K562 (cell line): ENCODE results near the gene PDE4D. TPM values are rescaled to one million over a fixed set of nuclear protein-coding genes. Genes with fewer than 3 reads are reported as not detected.

Experiments used
- ATAC-seq: fragments of 200-7000 bp; cut with Tn5 transposase; 3 replicates; pipeline ENCODE4 v1.9.1; 2020; ENCODE audit warnings: moderate library complexity
- BruUV-seq: library from RNA; stranded (reverse); fragments of 400-500 nt; replicated peaks from 2 replicates; lab custom pipeline; 2021; lab: Mats Ljungman, UMichigan
- CTCF ChIA-PET: fragments of 300-600 bp; formaldehyde crosslinking; extraction: SDS; loops from one replicate; lab custom pipeline; 2021; ENCODE audit warnings: low intra/inter-chr PET ratio; lab: Yijun Ruan, JAX
- POLR2A ChIA-PET: fragments of 300-600, 350-650 bp; sonication (Branson Sonifier 250); formaldehyde crosslinking; extraction: SDS; loops from one replicate; lab custom pipeline; 2021; ENCODE audit warnings: antibody characterized with exemption, inconsistent platforms; lab: Yijun Ruan, JAX
- DNase-seq, 4 experiments: peaks; one replicate each; pipeline versions ENCODE4 v3.0.0 to v3.0.0-alpha.2; 2011 to 2018; ENCODE audit warnings: low spot score in 3 of 4, mixed read lengths in 3 of 4; ENCODE audit errors: extremely low read depth in 1 of 4
- FAIRE-seq: peaks from 2 replicates; lab custom pipeline; 2011; peaks lifted over from hg19 to GRCh38; lab: Jason Lieb, UNC
- H2AFZ ChIP-seq: 2 replicates; pipeline ENCODE4 v1.6.0; 2011; ENCODE audit warnings: low read depth, low read length, control low read depth, inconsistent platforms
- H3K27ac ChIP-seq: fragments of 200-600 bp; 3 replicates; pipeline ENCODE4 v1.8.0; 2011; ENCODE audit warnings: low read depth, mild to moderate bottlenecking, control low read depth, inconsistent platforms, low read length, moderate library complexity, mixed read lengths; ENCODE audit errors: extremely low read depth
- H3K27me3 ChIP-seq, 2 experiments: fragments of 300-600 bp in 1 of 2; 2 replicates in 1 of 2; 3 replicates in 1 of 2; pipeline versions ENCODE4 v1.6.0 to v1.8.0; 2011; ENCODE audit warnings: inconsistent platforms in 2 of 2, low read length in 2 of 2, mild to moderate bottlenecking in 1 of 2, mixed read lengths in 1 of 2, moderate library complexity in 1 of 2; ENCODE audit not compliant: control insufficient read depth in 2 of 2, insufficient read depth in 2 of 2
- H3K36me3 ChIP-seq: fragments of 300-600 bp; 3 replicates; pipeline ENCODE4 v1.8.0; 2011; ENCODE audit warnings: mild to moderate bottlenecking, low read length, inconsistent platforms; ENCODE audit not compliant: control insufficient read depth, insufficient read depth
- H3K4me1 ChIP-seq, 2 experiments: fragments of 200-600 bp in 1 of 2; replicated peaks in 1 of 2; 2 replicates in 1 of 2; 3 replicates in 1 of 2; pipeline versions ENCODE4 v1.5.1 to v1.8.0; 2011; ENCODE audit warnings: inconsistent platforms in 2 of 2, low read length in 2 of 2, mild to moderate bottlenecking in 1 of 2, mixed read lengths in 1 of 2, moderate library complexity in 1 of 2; ENCODE audit not compliant: control insufficient read depth in 2 of 2, insufficient read depth in 2 of 2
- H3K4me2 ChIP-seq: 2 replicates; pipeline ENCODE4 v1.6.1; 2011; ENCODE audit warnings: low read length, control low read depth, inconsistent platforms, mixed read lengths; ENCODE audit not compliant: insufficient read depth
- H3K4me3 ChIP-seq: fragments of 200-600 bp; sonication (generic), shearing (Covaris generic); 2 replicates; pipeline ENCODE4 v1.5.1; 2016; ENCODE audit warnings: control low read depth, inconsistent platforms
- H3K79me2 ChIP-seq: fragments of 200-600 bp; 3 replicates; pipeline ENCODE4 v1.8.0; 2011; ENCODE audit warnings: low read length, inconsistent platforms; ENCODE audit not compliant: control insufficient read depth, insufficient read depth
- H3K9ac ChIP-seq, 2 experiments: 2 replicates each; pipeline versions ENCODE4 v1.6.0 to v1.6.1; 2011; ENCODE audit warnings: low read depth in 2 of 2, low read length in 2 of 2, control low read depth in 1 of 2, inconsistent platforms in 1 of 2, mild to moderate bottlenecking in 1 of 2, mixed read lengths in 1 of 2; ENCODE audit not compliant: insufficient read depth in 1 of 2
- H3K9me1 ChIP-seq: one replicate; pipeline ENCODE4 v1.6.0; 2011; ENCODE audit warnings: inconsistent platforms, mild to moderate bottlenecking, low read length, moderate library complexity; ENCODE audit not compliant: control insufficient read depth, insufficient read depth
- H3K9me3 ChIP-seq: replicated peaks from 2 replicates; pipeline ENCODE4 v1.5.1; 2011; ENCODE audit warnings: low read depth, low read length, inconsistent platforms; ENCODE audit not compliant: control insufficient read depth, insufficient read depth
- H4K20me1 ChIP-seq: replicated peaks from 2 replicates; pipeline ENCODE4 v1.6.1; 2011; ENCODE audit warnings: low read length, inconsistent platforms, mixed read lengths; ENCODE audit not compliant: control insufficient read depth, insufficient read depth
- BCL6 ChIP-seq: fragments of 250-450 bp; sonication (Bioruptor Pico); IDR thresholded peaks from 2 replicates; pipeline ENCODE4 v1.4.0; 2020
- CBFA2T3 ChIP-seq: fragments of 450-650 bp; IDR thresholded peaks from 2 replicates; pipeline ENCODE4 v1.6.1; 2017
- E2F6 ChIP-seq, 2 experiments: IDR thresholded peaks; 2 replicates each; pipeline ENCODE4 v1.6.1; 2011; ENCODE audit warnings: borderline replicate concordance in 1 of 2, control low read depth in 1 of 2, low read depth in 1 of 2, low read length in 1 of 2, mild to moderate bottlenecking in 1 of 2, mixed read lengths in 1 of 2, moderate library complexity in 1 of 2; ENCODE audit not compliant: insufficient read depth in 1 of 2, insufficient read length in 1 of 2, poor library complexity in 1 of 2, severe bottlenecking in 1 of 2; ENCODE audit errors: extremely low read depth in 1 of 2
- ELF2 ChIP-seq: fragments of 250-450 bp; sonication (Bioruptor Pico); IDR thresholded peaks from 2 replicates; pipeline ENCODE4 v1.5.0; 2021; ENCODE audit warnings: mild to moderate bottlenecking
- GABPB1 ChIP-seq: sonication (generic); formaldehyde crosslinking; IDR thresholded peaks from 2 replicates; pipeline ENCODE4 v1.8.0; 2022; ENCODE audit warnings: mild to moderate bottlenecking, missing genetic modification reagents
- GTF2A2 ChIP-seq: IDR thresholded peaks from 2 replicates; pipeline ENCODE4 v1.6.1; 2016; ENCODE audit warnings: mild to moderate bottlenecking, missing genetic modification characterization, missing compliant biosample characterization
- KDM4B ChIP-seq, 2 experiments: fragments of 450-650 bp in 1 of 2; sonication (generic) in 1 of 2; IDR thresholded peaks; 2 replicates each; pipeline ENCODE4 v1.6.1; 2016 to 2017; ENCODE audit warnings: borderline replicate concordance in 2 of 2, antibody characterized with exemption in 1 of 2, low read depth in 1 of 2, mild to moderate bottlenecking in 1 of 2
- KLF16 ChIP-seq: IDR thresholded peaks from 2 replicates; pipeline ENCODE4 v1.6.1; 2016; ENCODE audit warnings: antibody characterized with exemption
- MECOM ChIP-seq: fragments of 250-450 bp; sonication (Bioruptor Pico); IDR thresholded peaks from 2 replicates; pipeline ENCODE4 v1.8.0; 2022; ENCODE audit warnings: inconsistent platforms
- PHB ChIP-seq: fragments of 250-450 bp; sonication (Bioruptor Pico); IDR thresholded peaks from 2 replicates; pipeline ENCODE4 v1.5.0; 2021
- SIN3A ChIP-seq, 2 experiments: fragments of 150-350 bp in 1 of 2; IDR thresholded peaks; 2 replicates each; pipeline ENCODE4 v1.6.1; 2011 to 2016; ENCODE audit warnings: borderline replicate concordance in 2 of 2, low read depth in 2 of 2, low read length in 2 of 2, mild to moderate bottlenecking in 2 of 2, moderate library complexity in 2 of 2; ENCODE audit not compliant: control insufficient read depth in 1 of 2
- TAF7 ChIP-seq: fragments of 450-650 bp; IDR thresholded peaks from 2 replicates; pipeline ENCODE4 v1.6.1; 2016; ENCODE audit warnings: missing genetic modification characterization, missing compliant biosample characterization
- TCF15 ChIP-seq: fragments of 250-450 bp; sonication (Bioruptor Pico); IDR thresholded peaks from 2 replicates; pipeline ENCODE4 v1.8.0; 2022; ENCODE audit warnings: moderate library complexity, mild to moderate bottlenecking, inconsistent platforms
- ZBTB8A ChIP-seq: fragments of 450-650 bp; IDR thresholded peaks from 2 replicates; pipeline ENCODE4 v1.6.1; 2018; ENCODE audit warnings: mild to moderate bottlenecking, moderate library complexity; ENCODE audit not compliant: partially characterized antibody
- ZNF140 ChIP-seq: fragments of 250-450 bp; sonication (Bioruptor Pico); IDR thresholded peaks from 2 replicates; pipeline ENCODE4 v1.8.0; 2021; ENCODE audit warnings: moderate library complexity, mild to moderate bottlenecking, inconsistent platforms
- ZNF197 ChIP-seq: fragments of 200-800 bp; sonication (Bioruptor generic); IDR thresholded peaks from 2 replicates; pipeline ENCODE4 v1.6.1; 2016; ENCODE audit warnings: low read depth, missing genetic modification characterization, missing compliant biosample characterization
- ZNF23 ChIP-seq: fragments of 250-450 bp; sonication (Bioruptor Pico); IDR thresholded peaks from 2 replicates; pipeline ENCODE4 v1.4.0; 2020; ENCODE audit warnings: mild to moderate bottlenecking
- ZNF695 ChIP-seq: fragments of 450-650 bp; formaldehyde crosslinking; IDR thresholded peaks from 2 replicates; pipeline ENCODE4 v1.4.0; 2020; ENCODE audit warnings: mild to moderate bottlenecking, moderate library complexity
- WGBS: fragments of 100-300 bp; shearing (Covaris generic); methylation state at CpG from one replicate; pipeline ENCODE4 v1.1.6; 2016; ENCODE audit warnings: low coverage, mixed read lengths; ENCODE audit not compliant: insufficient coverage; ENCODE audit errors: missing lambda C conversion rate; 5-methylcytosine and 5-hydroxymethylcytosine counted together
- in situ Hi-C: fragments of 300-500 bp; cut with MboI; formaldehyde crosslinking; loops from 4 replicates; pipeline ENCODE4 v1.15.0; 2018; ENCODE audit warnings: inconsistent platforms, mixed read lengths
- intact Hi-C: fragments of 100-400 bp; cut with micrococcal nuclease; formaldehyde crosslinking; loops from 2 replicates; pipeline ENCODE4 v1.14.2; 2022
- polyA plus RNA-seq, 8 experiments: library from polyadenylated mRNA; depleted of rRNA in 4 of 8; stranded (reverse) in 5 of 8; unstranded in 3 of 8; fragments of >200 nt; fragmentation: Nextera tagmentation in 2 of 8; fragmentation: Illumina TruSeq in 1 of 8; extraction: Ambion mirVana in 2 of 8; extraction: Trizol in 1 of 8; gene quantifications; 2 replicates each; pipeline versions ENCODE4 v1.2.1 to v1.2.3, GENCODE V29; 2011 to 2014; ENCODE audit warnings: inconsistent platforms in 1 of 8, missing spikeins in 1 of 8
- total RNA-seq, 7 experiments: library from RNA; depleted of rRNA in 6 of 7; stranded (reverse); fragments of >200 nt in 6 of 7; fragmentation: Illumina TruSeq in 2 of 7; extraction: Trizol in 2 of 7; gene quantifications; 2 replicates each; pipeline versions ENCODE4 v1.2.1 to v1.2.3, GENCODE V29; 2011 to 2021; ENCODE audit warnings: low replicate concordance in 1 of 7
- TF ChIP-seq, protein P1 (sequence below): sonication (generic); formaldehyde crosslinking; IDR thresholded peaks from 2 replicates; pipeline ENCODE4 v1.9.0; 2022; ENCODE audit warnings: mild to moderate bottlenecking, missing genetic modification reagents
- TF ChIP-seq, protein P2 (sequence below): fragments of 450-650 bp; formaldehyde crosslinking; IDR thresholded peaks from 2 replicates; pipeline ENCODE4 v1.4.0; 2020; ENCODE audit warnings: mild to moderate bottlenecking, moderate library complexity

The PDE4D gene
- total and polyA plus RNA-seq, 9 of the 15 experiments (the other 6 are each of a cell fraction or from before 2014, with no cell fraction given): 0.04 to 0.46 (median 0.13) TPM

DNA sequence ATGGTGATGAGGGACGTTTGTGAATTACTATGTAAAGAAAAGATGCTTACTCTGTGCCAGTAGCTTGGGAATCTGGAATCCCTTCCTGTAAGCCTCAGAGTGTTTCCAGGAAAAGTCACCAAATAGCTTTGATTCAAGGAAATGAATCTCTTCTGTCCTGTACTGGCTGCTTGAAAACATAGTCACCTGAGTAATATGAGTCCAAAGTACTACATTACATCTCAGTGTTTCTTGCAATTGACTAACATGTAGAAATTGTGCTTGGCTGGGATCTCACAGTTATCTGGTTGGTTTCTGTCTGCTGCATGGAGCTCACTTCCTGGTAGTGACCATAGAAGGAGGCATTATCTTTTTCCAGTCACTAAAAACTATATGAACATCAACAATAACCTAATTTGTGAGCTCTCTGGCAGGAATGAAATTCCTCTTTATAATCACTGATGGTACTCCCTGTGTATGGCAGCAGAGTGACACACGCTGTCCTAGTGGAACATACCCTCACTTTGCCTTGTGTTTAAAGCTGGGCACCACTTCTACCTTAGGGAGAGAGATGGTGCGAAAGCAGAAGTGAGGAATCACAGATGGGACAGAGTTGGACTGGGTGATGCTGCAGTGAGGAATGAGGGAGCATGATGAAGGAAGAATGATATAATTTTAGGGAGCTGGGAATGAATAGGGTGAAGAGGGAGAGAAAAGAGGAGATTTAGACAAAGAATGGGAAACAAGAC lies 742.2 kb downstream of the PDE4D start:
- POLR2A ChIA-PET: no interaction called here
- Histone ChIP-seq H3K27ac (no peak overlapping the region), H3K4me3 (no peak overlapping the region), H3K9me1 (no peaks in the 10 kb centered on the region), H3K9ac (no peak overlapping the region), H3K27me3 (no peaks in the 10 kb centered on the region), H2AFZ (no peak overlapping the region), H3K9me3 (no peaks in the 10 kb centered on the region), H3K79me2 (no peaks in the 10 kb centered on the region), H3K36me3 (no peaks in the 10 kb centered on the region), H4K20me1 (no peaks in the 10 kb centered on the region), H3K4me2 (no peak overlapping the region), H3K4me1 (no peaks in the 10 kb centered on the region)
- DNase-seq (no peak), ATAC-seq (no peak), FAIRE-seq (no peak)
- TF ChIP-seq TAF7 (tag): no peak
- TF ChIP-seq GABPB1 (CRISPR knock-in tag): no peak
- no peak for TF ChIP-seq ELF2 (CRISPR knock-in tag)
- TF ChIP-seq KDM4B (IDR thresholded peaks at IDR 0.05; ENCODE audit: borderline replicate concordance in 2 of 2, low read depth in 1 of 2): no peak
- no peak for TF ChIP-seq E2F6 (IDR thresholded peaks at IDR 0.05; ENCODE audit: borderline replicate concordance in 1 of 2, extremely low read depth in 1 of 2, insufficient read depth in 1 of 2, insufficient read length in 1 of 2, low read depth in 1 of 2, low read length in 1 of 2, poor library complexity in 1 of 2, severe bottlenecking in 1 of 2)
- TF ChIP-seq ZNF23 (CRISPR knock-in tag): no peak
- TF ChIP-seq ZNF197 (CRISPR knock-in tag): no peak
- TF ChIP-seq PHB (CRISPR knock-in tag): no peak
- TF ChIP-seq BCL6: no peak
- no peak for TF ChIP-seq SIN3A (IDR thresholded peaks at IDR 0.05; ENCODE audit: borderline replicate concordance in 2 of 2, control insufficient read depth in 1 of 2, low read depth in 2 of 2, low read length in 2 of 2)
- no peak for TF ChIP-seq GTF2A2 (tag)
- no peak for TF ChIP-seq MECOM (CRISPR knock-in tag)
- TF ChIP-seq, protein P1, sequence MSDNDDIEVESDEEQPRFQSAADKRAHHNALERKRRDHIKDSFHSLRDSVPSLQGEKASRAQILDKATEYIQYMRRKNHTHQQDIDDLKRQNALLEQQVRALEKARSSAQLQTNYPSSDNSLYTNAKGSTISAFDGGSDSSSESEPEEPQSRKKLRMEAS (CRISPR knock-in tag): no peak
- TF ChIP-seq, protein P2, sequence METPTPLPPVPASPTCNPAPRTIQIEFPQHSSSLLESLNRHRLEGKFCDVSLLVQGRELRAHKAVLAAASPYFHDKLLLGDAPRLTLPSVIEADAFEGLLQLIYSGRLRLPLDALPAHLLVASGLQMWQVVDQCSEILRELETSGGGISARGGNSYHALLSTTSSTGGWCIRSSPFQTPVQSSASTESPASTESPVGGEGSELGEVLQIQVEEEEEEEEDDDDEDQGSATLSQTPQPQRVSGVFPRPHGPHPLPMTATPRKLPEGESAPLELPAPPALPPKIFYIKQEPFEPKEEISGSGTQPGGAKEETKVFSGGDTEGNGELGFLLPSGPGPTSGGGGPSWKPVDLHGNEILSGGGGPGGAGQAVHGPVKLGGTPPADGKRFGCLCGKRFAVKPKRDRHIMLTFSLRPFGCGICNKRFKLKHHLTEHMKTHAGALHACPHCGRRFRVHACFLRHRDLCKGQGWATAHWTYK (CRISPR knock-in tag): no peak
- TF ChIP-seq TCF15 (CRISPR knock-in tag): no peak
- no peak for TF ChIP-seq ZBTB8A
- no peak for TF ChIP-seq KLF16
- TF ChIP-seq CBFA2T3: no peak
- TF ChIP-seq ZNF140: no peak
- TF ChIP-seq ZNF695 (CRISPR knock-in tag): no peak
- BruUV-seq: no TSS peak
- in situ Hi-C loops: no loop called here
- WGBS: 0% methylated on average over 3 of the region's 3 CpGs
- intact Hi-C loops: no loop called here
- CTCF ChIA-PET: no interaction called here
